GM12891 (cell line): ENCODE data around the gene ID2.

Source experiments
- DNase-seq: peaks from one replicate; pipeline ENCODE4 v3.0.0; 2011; ENCODE audit warnings: low spot score; ENCODE audit not compliant: insufficient read length
- FAIRE-seq: peaks from 2 replicates; lab custom pipeline; 2011; peaks lifted over from hg19 to GRCh38; lab: Jason Lieb, UNC
- PAX5 ChIP-seq: IDR thresholded peaks from 2 replicates; pipeline ENCODE4 v1.6.1; 2011; ENCODE audit warnings: low read length, moderate library complexity, mild to moderate bottlenecking; ENCODE audit not compliant: insufficient read depth, severe bottlenecking
- POLR2A ChIP-seq: IDR thresholded peaks from 2 replicates; pipeline ENCODE4 v1.6.1; 2011; ENCODE audit warnings: low read depth, low read length, control low read depth
- POLR2AphosphoS5 ChIP-seq: IDR thresholded peaks from 2 replicates; pipeline ENCODE4 v1.6.1; 2011; ENCODE audit warnings: low read depth, low read length, control low read depth
- POU2F2 ChIP-seq: IDR thresholded peaks from 2 replicates; pipeline ENCODE4 v1.6.1; 2011; ENCODE audit warnings: low read depth, mild to moderate bottlenecking, control low read depth, low read length, moderate library complexity
- SPI1 ChIP-seq: IDR thresholded peaks from 2 replicates; pipeline ENCODE4 v1.6.1; 2011; ENCODE audit warnings: low read depth, low read length, control low read depth
- TAF1 ChIP-seq: IDR thresholded peaks from 2 replicates; pipeline ENCODE4 v1.6.1; 2011; ENCODE audit warnings: low read depth, low read length, control low read depth

ID2 gene

DNA sequence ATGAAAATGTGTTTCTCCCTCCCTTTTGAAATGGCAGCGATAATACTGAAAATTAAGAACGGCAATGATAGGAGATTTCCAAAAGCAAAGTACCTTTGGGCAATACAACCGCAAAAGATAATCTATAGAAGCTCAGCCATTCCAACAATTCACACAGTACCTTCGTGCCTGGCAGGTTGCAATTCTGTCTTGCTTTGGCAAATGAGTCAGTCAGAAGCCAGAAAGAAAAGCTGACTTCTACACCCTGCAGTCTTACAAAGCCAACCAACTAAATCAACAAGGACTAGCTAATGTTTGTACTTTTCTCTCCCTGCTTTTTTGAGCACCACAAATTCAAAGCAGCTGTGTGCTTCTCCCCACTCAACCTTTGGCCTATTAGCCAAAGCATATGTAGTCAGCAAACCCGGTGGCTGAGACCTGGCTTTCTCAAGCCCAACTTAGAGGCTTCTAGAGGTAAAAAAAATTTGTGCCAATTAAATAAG lies 25.7 kb upstream of the ID2 start:
- TF ChIP-seq POLR2AphosphoS5 = no peak
- TF ChIP-seq TAF1 = no peak
- no peak for TF ChIP-seq PAX5
- TF ChIP-seq POLR2A = no peak
- TF ChIP-seq POU2F2 = no peak
- TF ChIP-seq SPI1 = no peak
- no peak for DNase-seq
- FAIRE-seq = no peak

DNA sequence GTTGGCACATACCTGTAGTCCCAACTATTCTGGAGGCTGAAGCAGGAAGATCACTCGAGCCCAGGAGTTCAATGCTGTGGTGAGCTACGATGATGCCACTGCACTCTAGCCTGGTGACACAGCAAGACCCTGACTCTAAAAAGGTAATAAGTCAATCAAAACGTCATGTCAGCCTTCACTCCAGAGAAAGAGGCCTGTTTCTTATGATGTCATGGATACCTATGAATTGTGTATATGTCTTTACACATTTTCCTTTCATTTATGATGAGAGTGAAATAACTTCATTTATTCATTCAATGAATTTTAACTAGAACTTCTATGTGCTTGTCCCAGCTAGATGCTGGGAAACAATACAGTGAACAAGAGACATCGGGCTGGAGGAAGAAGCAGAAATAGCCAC lies 25.0 kb upstream of the ID2 start:
- TF ChIP-seq POLR2AphosphoS5 (no peak), SPI1 (no peak), TAF1 (no peak), PAX5 (no peak)
- FAIRE-seq (no peak), DNase-seq (no peak)

- no peak for TF ChIP-seq TAF1
- no peak for TF ChIP-seq POLR2A
- no peak for TF ChIP-seq POLR2AphosphoS5
- no peak for TF ChIP-seq POU2F2
- no peak for TF ChIP-seq PAX5
- no peak for TF ChIP-seq SPI1
- no peak for DNase-seq
- FAIRE-seq = no peak
These were observed 24.3 kb upstream of the ID2 start for GRCh38 chr2:8657423-8658062.

- no peak for FAIRE-seq
- no peak for TF ChIP-seq TAF1
- no peak for TF ChIP-seq POU2F2
- TF ChIP-seq PAX5 = no peak
- TF ChIP-seq POLR2AphosphoS5 = no peak
- TF ChIP-seq POLR2A = no peak
- TF ChIP-seq SPI1 = no peak
- DNase-seq = no peak
These were observed 23.6 kb upstream of the ID2 start for GRCh38 chr2:8658064-8658862.

- FAIRE-seq = no peak
These were observed 22.6 kb upstream of the ID2 start for GRCh38 chr2:8659092-8659734.

DNA sequence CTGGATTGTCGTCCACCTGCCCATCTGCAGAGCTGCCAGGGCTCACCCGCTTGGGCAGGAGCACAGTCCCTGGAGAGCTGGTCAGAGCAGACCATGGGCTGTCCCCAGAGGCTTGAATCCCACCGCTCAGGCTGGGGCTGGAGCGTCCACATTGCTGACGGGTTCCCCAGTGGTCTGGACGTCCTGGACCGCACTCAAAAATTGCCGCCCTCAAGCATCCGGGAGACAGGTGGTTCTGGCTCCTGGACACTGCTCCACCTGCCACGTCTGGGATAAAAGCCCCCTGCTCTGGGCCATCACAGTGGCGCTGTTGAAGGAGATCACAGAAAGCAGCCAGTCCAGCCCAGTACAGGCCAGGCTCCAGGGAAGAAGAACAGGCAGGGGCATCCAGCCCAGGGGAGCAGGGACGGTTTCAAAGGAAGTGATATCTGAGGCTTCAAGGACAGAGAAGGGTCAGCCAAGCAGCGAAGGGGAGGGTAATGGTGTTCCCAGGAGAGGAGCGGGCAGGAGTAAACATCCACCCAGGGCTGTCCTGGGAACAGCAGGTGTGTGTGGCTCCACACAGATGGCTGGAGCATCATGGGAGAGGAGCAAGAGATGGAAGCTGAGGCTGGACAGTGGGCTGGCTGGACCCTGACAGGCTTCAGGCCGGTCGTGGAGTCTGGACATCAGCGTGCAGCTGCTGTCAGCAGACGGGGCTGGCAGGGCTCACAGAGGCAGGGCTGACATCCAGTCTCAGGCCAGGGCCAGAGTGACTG lies 21.9 kb upstream of the ID2 start:
- TF ChIP-seq SPI1 = no peak
- TF ChIP-seq POLR2AphosphoS5 = no peak
- no peak for TF ChIP-seq TAF1
- no peak for TF ChIP-seq POLR2A
- no peak for TF ChIP-seq PAX5
- TF ChIP-seq POU2F2 = no peak
- DNase-seq (no peak), FAIRE-seq (no peak)

More at GRCh38 chr2:8659092-8659734, 22.6 kb upstream of the ID2 start:
- TF ChIP-seq SPI1 (no peak), TAF1 (no peak), PAX5 (no peak), POU2F2 (no peak), POLR2A (no peak), POLR2AphosphoS5 (no peak)
- DNase-seq = no peak

- TF ChIP-seq POLR2A = no peak
- DNase-seq (no peak), FAIRE-seq (no peak)
These were observed 20.6 kb upstream of the ID2 start for GRCh38 chr2:8661235-8661634.

DNA sequence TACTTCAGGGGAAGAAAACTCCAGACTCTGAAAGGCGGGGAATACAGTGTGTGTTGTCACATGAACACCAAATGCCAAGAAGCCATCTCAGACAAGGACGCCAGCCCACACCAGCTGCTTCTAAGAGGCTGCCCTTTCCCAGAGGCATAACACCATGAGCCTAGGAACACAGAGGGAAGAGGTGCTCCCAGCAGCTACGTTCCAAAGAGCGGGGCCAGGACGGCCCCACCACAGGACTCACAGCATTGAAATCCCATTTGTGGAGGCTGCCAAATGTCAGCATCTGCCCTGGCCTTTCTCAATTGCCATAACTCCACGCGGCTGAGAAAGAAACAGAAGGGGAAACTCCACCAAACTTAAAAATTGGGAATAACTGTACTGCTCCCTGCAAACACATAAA lies 20.1 kb upstream of the ID2 start:
- FAIRE-seq = no peak

GRCh38 chr2:8662239-8662879 lies 19.5 kb upstream of the ID2 start:
- no peak for TF ChIP-seq POLR2AphosphoS5
- no peak for TF ChIP-seq POLR2A
- TF ChIP-seq SPI1 = no peak
- TF ChIP-seq POU2F2 = no peak
- TF ChIP-seq TAF1 = no peak
- no peak for TF ChIP-seq PAX5
- DNase-seq (no peak), FAIRE-seq (no peak)

More for the DNA sequence above, 20.1 kb upstream of the ID2 start:
- no peak for DNase-seq
- TF ChIP-seq SPI1 (no peak), POLR2A (no peak), POLR2AphosphoS5 (no peak), POU2F2 (no peak), TAF1 (no peak), PAX5 (no peak)
